Activated CD8-positive, alpha-beta T cell treated with anti-CD3 and anti-CD28 coated beads for 36 hours (primary cell): ENCODE measurements around the gene GPC5. TPM values are rescaled to one million over a fixed set of nuclear protein-coding genes. Genes with fewer than 3 reads are reported as not detected.

Source experiments
- ATAC-seq: fragments of 200-7000 bp; cut with Tn5 transposase; one replicate; pipeline ENCODE4 v1.10.0; 2021; ENCODE audit warnings: mild to moderate bottlenecking, moderate library complexity
- CTCF ChIA-PET: fragments of 350-600 bp; sonication (Branson Sonifier 250); formaldehyde crosslinking; loops from one replicate; lab custom pipeline; 2021; ENCODE audit warnings: antibody characterized with exemption; lab: Charles Lee
- POLR2A ChIA-PET: fragments of 350-600 bp; sonication (Branson Sonifier 250); formaldehyde crosslinking; loops from one replicate; lab custom pipeline; 2021; ENCODE audit warnings: antibody characterized with exemption; lab: Charles Lee
- DNase-seq: peaks from one replicate; pipeline ENCODE4 v3.0.0-alpha.2; 2020
- H3K27ac Mint-ChIP-seq: one replicate; pipeline ENCODE4 v1.8.0; 2021; ENCODE audit warnings: mild to moderate bottlenecking, mixed read lengths
- H3K27me3 Mint-ChIP-seq: one replicate; pipeline ENCODE4 v1.8.0; 2021; ENCODE audit warnings: mixed read lengths
- H3K36me3 Mint-ChIP-seq: one replicate; pipeline ENCODE4 v1.8.0; 2021; ENCODE audit warnings: low read depth, mixed read lengths
- H3K4me1 Mint-ChIP-seq: one replicate; pipeline ENCODE4 v1.8.0; 2021; ENCODE audit warnings: low read depth, mixed read lengths
- H3K4me3 Mint-ChIP-seq: one replicate; pipeline ENCODE4 v1.8.0; 2021; ENCODE audit warnings: mild to moderate bottlenecking, moderate library complexity, mixed read lengths
- H3K9me3 Mint-ChIP-seq: one replicate; pipeline ENCODE4 v1.8.0; 2021; ENCODE audit warnings: mixed read lengths
- intact Hi-C: fragments of 100-400 bp; cut with micrococcal nuclease; formaldehyde crosslinking; loops from one replicate; pipeline ENCODE4 v1.10.0; 2022
- total RNA-seq, 2 experiments: library from RNA; stranded (reverse); gene quantifications; one replicate each; pipeline ENCODE4 v1.2.3, GENCODE V29; 2021
- TF ChIP-seq, protein P1 (sequence below): fragments of 200-600 bp; IDR thresholded peaks from one replicate; pipeline ENCODE4 v1.8.0; 2022; ENCODE audit warnings: antibody characterized with exemption, mild to moderate bottlenecking

The GPC5 gene
- total RNA-seq, 2 experiments from 2014 or later, result 0.13 to 0.14 TPM

DNA sequence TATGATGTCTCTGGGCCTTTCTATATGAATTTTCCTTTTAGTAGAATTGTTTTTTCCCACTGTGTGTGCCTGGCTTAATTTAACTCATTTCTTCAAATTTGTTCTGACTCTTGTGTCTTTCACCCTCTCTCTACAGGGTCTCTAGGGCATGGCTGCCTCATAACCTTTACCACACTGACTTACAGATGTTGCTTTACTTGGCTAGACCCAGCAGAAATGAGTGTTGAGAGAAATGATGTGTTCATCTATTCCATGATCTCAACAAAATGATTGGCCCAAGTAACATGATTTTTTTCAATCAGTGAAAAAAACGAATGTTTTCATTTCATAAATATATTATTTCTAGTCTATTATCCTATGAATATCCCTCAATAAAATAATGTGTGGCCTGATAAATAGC lies 195.0 kb downstream of the GPC5 start:
- CTCF ChIA-PET, result no interaction called here
- TF ChIP-seq, protein P1, sequence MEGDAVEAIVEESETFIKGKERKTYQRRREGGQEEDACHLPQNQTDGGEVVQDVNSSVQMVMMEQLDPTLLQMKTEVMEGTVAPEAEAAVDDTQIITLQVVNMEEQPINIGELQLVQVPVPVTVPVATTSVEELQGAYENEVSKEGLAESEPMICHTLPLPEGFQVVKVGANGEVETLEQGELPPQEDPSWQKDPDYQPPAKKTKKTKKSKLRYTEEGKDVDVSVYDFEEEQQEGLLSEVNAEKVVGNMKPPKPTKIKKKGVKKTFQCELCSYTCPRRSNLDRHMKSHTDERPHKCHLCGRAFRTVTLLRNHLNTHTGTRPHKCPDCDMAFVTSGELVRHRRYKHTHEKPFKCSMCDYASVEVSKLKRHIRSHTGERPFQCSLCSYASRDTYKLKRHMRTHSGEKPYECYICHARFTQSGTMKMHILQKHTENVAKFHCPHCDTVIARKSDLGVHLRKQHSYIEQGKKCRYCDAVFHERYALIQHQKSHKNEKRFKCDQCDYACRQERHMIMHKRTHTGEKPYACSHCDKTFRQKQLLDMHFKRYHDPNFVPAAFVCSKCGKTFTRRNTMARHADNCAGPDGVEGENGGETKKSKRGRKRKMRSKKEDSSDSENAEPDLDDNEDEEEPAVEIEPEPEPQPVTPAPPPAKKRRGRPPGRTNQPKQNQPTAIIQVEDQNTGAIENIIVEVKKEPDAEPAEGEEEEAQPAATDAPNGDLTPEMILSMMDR, result no peak
- Mint-ChIP-seq H3K9me3 (peaks cover 3% of the 10 kb centered on the region), H3K27me3 (no peaks in the 10 kb centered on the region), H3K4me3 (no peak overlapping the region), H3K27ac (no peak overlapping the region), H3K4me1 (no peaks in the 10 kb centered on the region), H3K36me3 (no peaks in the 10 kb centered on the region)
- ATAC-seq, result no peak
- intact Hi-C loops, result no loop called here
- DNase-seq, result no peak
- POLR2A ChIA-PET, result no interaction called here

DNA sequence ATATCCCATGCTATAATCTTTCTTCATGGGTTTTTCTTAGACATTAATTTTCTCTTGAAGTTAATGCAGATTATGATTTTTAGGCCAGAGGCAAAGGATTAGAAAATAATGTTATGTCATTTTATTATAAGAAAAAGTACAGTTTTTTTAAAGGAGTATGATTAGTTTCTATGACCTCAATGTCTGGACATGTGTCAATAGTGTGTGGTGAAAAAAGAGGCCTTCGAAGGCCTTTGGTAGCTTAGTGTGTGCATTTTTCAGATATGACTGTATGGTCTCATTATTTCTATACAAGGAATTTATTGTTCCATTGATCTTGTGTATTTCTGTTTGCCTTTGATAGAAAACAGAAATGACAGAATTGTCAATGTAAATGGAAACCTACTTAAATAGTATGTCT lies 195.6 kb downstream of the GPC5 start:
- DNase-seq (no peak), ATAC-seq (no peak)
- no peaks in the 10 kb centered on the region for H3K27me3 Mint-ChIP-seq
- intact Hi-C loops, result no loop called here
- no peaks in the 10 kb centered on the region for H3K4me1 Mint-ChIP-seq
- no peak overlapping the region for H3K27ac Mint-ChIP-seq
- POLR2A ChIA-PET, result no interaction called here
- TF ChIP-seq, protein P1, result no peak
- no peaks in the 10 kb centered on the region for H3K36me3 Mint-ChIP-seq
- CTCF ChIA-PET, result no interaction called here
- H3K4me3 Mint-ChIP-seq, result no peak overlapping the region
- H3K9me3 Mint-ChIP-seq, result peaks cover 3% of the 10 kb centered on the region

DNA sequence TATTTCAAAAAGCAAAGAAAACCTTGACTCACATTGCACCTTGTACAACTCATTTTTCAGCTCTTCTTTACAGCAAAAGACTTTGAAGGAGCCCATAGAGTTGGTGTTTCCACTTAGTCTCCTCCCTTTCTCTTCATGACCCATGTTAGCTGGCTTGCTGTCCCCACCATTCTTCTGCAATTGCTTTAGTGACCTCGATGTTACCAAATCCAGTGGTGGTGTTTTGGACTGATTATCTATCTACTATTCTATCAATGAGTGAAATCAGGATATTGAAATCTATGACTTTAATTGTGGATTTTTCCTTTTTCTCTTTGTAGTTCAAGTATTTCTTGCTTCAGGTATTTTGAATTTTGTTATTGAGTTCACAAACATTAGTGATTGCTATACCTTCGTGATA lies 197.3 kb downstream of the GPC5 start:
- no peak for DNase-seq
- intact Hi-C loops, result no loop called here
- Mint-ChIP-seq H3K9me3 (peaks cover 3% of the 10 kb centered on the region), H3K27ac (no peak overlapping the region), H3K4me3 (no peak overlapping the region), H3K36me3 (no peaks in the 10 kb centered on the region), H3K27me3 (no peaks in the 10 kb centered on the region), H3K4me1 (no peaks in the 10 kb centered on the region)
- ChIA-PET POLR2A (no interaction called here), CTCF (no interaction called here)
- no peak for ATAC-seq
- TF ChIP-seq, protein P1, result no peak

DNA sequence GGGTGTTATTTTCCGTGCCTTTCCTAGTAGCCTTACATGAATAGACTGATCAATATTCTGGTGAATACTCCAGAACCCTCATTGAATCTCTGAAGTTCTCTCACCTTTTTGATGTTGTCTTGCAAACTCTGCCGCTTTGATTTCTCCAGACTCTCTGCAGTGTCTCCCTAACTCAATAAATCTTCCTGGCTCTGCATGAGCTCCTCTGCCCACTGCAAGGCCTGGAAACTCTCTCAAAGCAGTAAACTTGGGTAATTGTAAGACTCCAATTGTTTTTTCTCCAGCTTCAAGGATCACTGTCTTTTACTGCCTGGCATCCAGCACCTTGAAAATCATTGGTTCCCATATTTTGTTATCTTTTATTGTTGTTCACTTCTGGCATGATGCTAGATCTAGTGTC lies 198.4 kb downstream of the GPC5 start:
- CTCF ChIA-PET, result no interaction called here
- TF ChIP-seq, protein P1, result no peak

DNA sequence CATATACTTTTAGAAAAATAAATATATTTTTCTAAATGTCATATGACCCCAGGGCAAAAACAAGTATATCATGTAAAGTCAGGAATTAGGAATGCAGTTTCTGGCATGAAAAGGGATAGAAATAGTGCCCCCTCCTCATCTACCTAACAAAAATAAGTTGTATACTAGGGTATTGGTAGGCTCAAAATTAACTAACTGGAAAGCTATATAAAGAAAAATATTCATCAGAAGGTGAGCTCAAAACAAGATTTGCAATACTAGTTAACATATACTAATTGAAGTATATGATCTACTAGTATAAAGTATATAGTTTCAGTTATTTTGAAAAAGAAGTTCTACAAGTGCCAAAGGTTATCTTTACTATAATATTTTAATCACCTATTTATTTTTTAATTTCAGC lies 200.2 kb downstream of the GPC5 start:
- no peaks in the 10 kb centered on the region for H3K27me3 Mint-ChIP-seq
- CTCF ChIA-PET, result no interaction called here
- no peak overlapping the region for H3K27ac Mint-ChIP-seq
- no peaks in the 10 kb centered on the region for H3K36me3 Mint-ChIP-seq
- POLR2A ChIA-PET, result no interaction called here
- H3K9me3 Mint-ChIP-seq, result no peaks in the 10 kb centered on the region
- TF ChIP-seq, protein P1, result no peak
- DNase-seq, result no peak
- no peak for ATAC-seq
- intact Hi-C loops, result no loop called here
- no peak overlapping the region for H3K4me3 Mint-ChIP-seq
- no peaks in the 10 kb centered on the region for H3K4me1 Mint-ChIP-seq

More for the DNA sequence above, 198.4 kb downstream of the GPC5 start:
- Mint-ChIP-seq H3K27ac (no peak overlapping the region), H3K4me1 (no peaks in the 10 kb centered on the region), H3K4me3 (no peak overlapping the region), H3K9me3 (no peaks in the 10 kb centered on the region), H3K27me3 (no peaks in the 10 kb centered on the region), H3K36me3 (no peaks in the 10 kb centered on the region)
- POLR2A ChIA-PET, result no interaction called here
- ATAC-seq (no peak), DNase-seq (no peak)
- intact Hi-C loops, result no loop called here
